NCI-H2029 (cell line): ENCODE measurements around the gene HTRA2.

Experiments used
- DNase-seq: peaks from one replicate; lab custom pipeline; 2025; lab: John Stamatoyannopoulos, UW

HTRA2 gene

GRCh38 chr2:74500578-74500946, 29.2 kb upstream of the HTRA2 start:
- DNase-seq, result no peak

- DNase-seq, result no peak
Measured at GRCh38 chr2:74501335-74502071, 28.2 kb upstream of the HTRA2 start.

- no peak for DNase-seq
Measured at GRCh38 chr2:74502147-74502719, 27.5 kb upstream of the HTRA2 start.

GRCh38 chr2:74502720-74503505, 26.8 kb upstream of the HTRA2 start:
- DNase-seq, result no peak

- DNase-seq, result no peak
Measured at GRCh38 chr2:74503506-74504475, 25.9 kb upstream of the HTRA2 start.

- DNase-seq, result no peak
Measured at GRCh38 chr2:74504591-74504990, 25.1 kb upstream of the HTRA2 start.

- DNase-seq, result no peak
Measured at GRCh38 chr2:74505448-74506246, 24.1 kb upstream of the HTRA2 start.

GRCh38 chr2:74507145-74507925, 22.4 kb upstream of the HTRA2 start, which contains the start of gene PCGF1:
TSS of gene PCGF1 (minus strand) at chr2:74507695. CDS start at chr2:74507668, 27 bp downstream.
- peak; percentile 93 for DNase-seq

GRCh38 chr2:74507926-74508520, 21.7 kb upstream of the HTRA2 start:
- no peak for DNase-seq

GRCh38 chr2:74510272-74510671, 19.5 kb upstream of the HTRA2 start:
- no peak for DNase-seq

GRCh38 chr2:74511104-74511989, 18.4 kb upstream of the HTRA2 start:
- no peak for DNase-seq

GRCh38 chr2:74512744-74513604, 16.8 kb upstream of the HTRA2 start:
- DNase-seq, result no peak

GRCh38 chr2:74513605-74514367, 15.9 kb upstream of the HTRA2 start:
- DNase-seq, result no peak

GRCh38 chr2:74514368-74515270, 15.1 kb upstream of the HTRA2 start, which contains the start of gene TLX2:
TSS of gene TLX2 (plus strand) at chr2:74514450. CDS start at chr2:74514807, 357 bp downstream.
- DNase-seq, result no peak

GRCh38 chr2:74515271-74515980, 14.3 kb upstream of the HTRA2 start:
- no peak for DNase-seq
